ENCODE measurements around the gene SPPL2A.

DNA sequence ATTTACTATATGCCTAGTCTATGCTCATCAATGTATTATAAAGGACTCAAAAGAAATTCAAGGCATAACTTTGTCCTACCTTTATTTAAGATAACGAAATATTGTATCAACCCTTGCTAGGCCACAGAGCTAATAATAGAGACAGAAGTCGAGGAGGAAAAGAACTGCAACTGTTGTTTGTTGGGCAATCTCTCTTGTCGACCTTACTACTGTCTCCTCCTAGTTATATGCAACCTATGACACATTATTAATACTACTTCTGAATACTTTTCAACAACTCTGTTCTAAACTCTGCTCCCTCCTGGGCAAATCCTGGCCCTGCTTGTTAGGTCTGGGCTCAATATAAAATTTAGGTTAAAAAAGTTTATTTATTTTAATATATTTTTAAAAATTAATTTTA, 24.6 kb downstream of the SPPL2A start:
- TF ChIP-seq, protein P1, sequence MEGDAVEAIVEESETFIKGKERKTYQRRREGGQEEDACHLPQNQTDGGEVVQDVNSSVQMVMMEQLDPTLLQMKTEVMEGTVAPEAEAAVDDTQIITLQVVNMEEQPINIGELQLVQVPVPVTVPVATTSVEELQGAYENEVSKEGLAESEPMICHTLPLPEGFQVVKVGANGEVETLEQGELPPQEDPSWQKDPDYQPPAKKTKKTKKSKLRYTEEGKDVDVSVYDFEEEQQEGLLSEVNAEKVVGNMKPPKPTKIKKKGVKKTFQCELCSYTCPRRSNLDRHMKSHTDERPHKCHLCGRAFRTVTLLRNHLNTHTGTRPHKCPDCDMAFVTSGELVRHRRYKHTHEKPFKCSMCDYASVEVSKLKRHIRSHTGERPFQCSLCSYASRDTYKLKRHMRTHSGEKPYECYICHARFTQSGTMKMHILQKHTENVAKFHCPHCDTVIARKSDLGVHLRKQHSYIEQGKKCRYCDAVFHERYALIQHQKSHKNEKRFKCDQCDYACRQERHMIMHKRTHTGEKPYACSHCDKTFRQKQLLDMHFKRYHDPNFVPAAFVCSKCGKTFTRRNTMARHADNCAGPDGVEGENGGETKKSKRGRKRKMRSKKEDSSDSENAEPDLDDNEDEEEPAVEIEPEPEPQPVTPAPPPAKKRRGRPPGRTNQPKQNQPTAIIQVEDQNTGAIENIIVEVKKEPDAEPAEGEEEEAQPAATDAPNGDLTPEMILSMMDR (tag by site-specific recombination; IDR thresholded peaks at IDR 0.05): no peak
- TF ChIP-seq, protein P2, sequence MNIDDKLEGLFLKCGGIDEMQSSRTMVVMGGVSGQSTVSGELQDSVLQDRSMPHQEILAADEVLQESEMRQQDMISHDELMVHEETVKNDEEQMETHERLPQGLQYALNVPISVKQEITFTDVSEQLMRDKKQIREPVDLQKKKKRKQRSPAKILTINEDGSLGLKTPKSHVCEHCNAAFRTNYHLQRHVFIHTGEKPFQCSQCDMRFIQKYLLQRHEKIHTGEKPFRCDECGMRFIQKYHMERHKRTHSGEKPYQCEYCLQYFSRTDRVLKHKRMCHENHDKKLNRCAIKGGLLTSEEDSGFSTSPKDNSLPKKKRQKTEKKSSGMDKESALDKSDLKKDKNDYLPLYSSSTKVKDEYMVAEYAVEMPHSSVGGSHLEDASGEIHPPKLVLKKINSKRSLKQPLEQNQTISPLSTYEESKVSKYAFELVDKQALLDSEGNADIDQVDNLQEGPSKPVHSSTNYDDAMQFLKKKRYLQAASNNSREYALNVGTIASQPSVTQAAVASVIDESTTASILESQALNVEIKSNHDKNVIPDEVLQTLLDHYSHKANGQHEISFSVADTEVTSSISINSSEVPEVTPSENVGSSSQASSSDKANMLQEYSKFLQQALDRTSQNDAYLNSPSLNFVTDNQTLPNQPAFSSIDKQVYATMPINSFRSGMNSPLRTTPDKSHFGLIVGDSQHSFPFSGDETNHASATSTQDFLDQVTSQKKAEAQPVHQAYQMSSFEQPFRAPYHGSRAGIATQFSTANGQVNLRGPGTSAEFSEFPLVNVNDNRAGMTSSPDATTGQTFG (tag by site-specific recombination; IDR thresholded peaks at IDR 0.05; ENCODE audit: borderline replicate concordance): no peak
- no peak for TF ChIP-seq MYNN (tag by site-specific recombination; IDR thresholded peaks at IDR 0.05; ENCODE audit: borderline replicate concordance)
- no peak for TF ChIP-seq ZNF274 (IDR thresholded peaks at IDR 0.05; ENCODE audit: low read length)
- TF ChIP-seq ZNF274 (tag by site-specific recombination; IDR thresholded peaks at IDR 0.05; ENCODE audit: borderline replicate concordance): no peak
- no peak for TF ChIP-seq ZNF768 (tag by site-specific recombination; IDR thresholded peaks at IDR 0.05)
- no peak for TF ChIP-seq RBAK (tag by site-specific recombination; IDR thresholded peaks at IDR 0.05)

All from HEK293 (cell line).